ENCODE measurements around the gene LCE2C.
"Not testable (repeated sequence)": the region's sequence is repeated elsewhere in the genome, so short reads cannot be mapped to it uniquely, and the experiment has no call there.

LCE2C gene, protein sequence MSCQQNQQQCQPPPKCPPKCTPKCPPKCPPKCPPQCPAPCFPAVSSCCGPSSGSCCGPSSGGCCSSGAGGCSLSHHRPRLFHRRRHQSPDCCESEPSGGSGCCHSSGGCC

DNA sequence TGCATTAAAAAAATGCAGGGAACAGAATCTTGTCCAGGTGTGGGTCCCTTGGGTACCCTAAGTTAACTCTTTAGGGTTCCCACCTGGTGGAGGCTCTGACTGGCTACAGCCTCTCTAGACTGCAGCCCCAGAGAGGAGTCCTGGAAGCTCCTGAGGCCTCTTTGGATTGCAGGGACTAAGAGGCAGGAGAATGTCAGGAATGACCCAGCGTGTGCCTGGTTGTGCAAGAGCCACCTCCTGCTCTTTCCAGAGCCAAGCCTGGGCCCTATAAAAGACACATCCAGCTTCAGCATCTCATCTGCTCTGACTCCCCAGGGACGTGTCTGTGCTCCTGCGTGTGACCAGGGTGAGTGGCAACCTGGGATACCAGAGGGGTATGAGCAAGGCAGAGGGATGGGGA is at the start of gene LCE2C:
LCE2C (plus strand) TSS at position 297 of the 400 bp plus-strand sequence. CDS start 737 bp downstream, outside the sequence.
- H3K9me3 ChIP-seq (ENCODE audit: insufficient read depth, low read depth, low read length) = peaks cover 56% of the 10 kb centered on the region
- H3K4me3 ChIP-seq (ENCODE audit: low read length); H3K4me1 ChIP-seq (ENCODE audit: insufficient read depth, low read length); H3K9ac ChIP-seq (ENCODE audit: low read depth, low read length); H3K27me3 ChIP-seq (ENCODE audit: insufficient read depth, low read length); H3K27ac ChIP-seq (ENCODE audit: low read length); H3K36me3 ChIP-seq (ENCODE audit: insufficient read depth, low read depth, low read length): not testable (repeated sequence)

DNA sequence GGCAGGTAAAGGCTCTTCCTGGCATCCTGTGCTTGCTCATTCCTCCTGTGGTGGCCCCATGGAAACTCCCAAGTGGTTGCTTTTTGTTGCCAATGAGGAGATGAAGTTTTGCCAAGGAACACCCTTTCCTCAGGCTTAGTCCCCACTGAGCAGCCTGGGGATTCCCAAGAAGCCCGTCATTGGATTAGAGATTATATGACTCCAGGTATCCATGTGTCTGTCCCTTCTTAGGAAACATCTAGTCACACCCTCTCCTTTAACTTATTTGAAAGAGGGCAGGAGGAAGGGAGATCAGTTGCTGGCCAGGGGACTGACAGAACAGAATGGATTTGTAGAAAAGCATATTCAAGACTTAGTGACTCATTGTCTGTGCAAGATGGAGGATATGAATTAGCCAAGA is 48.3 kb upstream of the LCE2C start:
- H3K9me3 ChIP-seq (ENCODE audit: insufficient read depth, low read depth, low read length) = peaks cover 89% of the 10 kb centered on the region
- no peak overlapping the region for H3K4me3 ChIP-seq (ENCODE audit: low read length)
- H3K27me3 ChIP-seq (ENCODE audit: insufficient read depth, low read length) = peaks cover 10% of the 10 kb centered on the region
- no peak overlapping the region for H3K9ac ChIP-seq (ENCODE audit: low read depth, low read length)
- no peaks in the 10 kb centered on the region for H3K4me1 ChIP-seq (ENCODE audit: insufficient read depth, low read length)
- H3K27ac ChIP-seq (ENCODE audit: low read length) = no peak overlapping the region
- no peaks in the 10 kb centered on the region for H3K36me3 ChIP-seq (ENCODE audit: insufficient read depth, low read depth, low read length)

DNA sequence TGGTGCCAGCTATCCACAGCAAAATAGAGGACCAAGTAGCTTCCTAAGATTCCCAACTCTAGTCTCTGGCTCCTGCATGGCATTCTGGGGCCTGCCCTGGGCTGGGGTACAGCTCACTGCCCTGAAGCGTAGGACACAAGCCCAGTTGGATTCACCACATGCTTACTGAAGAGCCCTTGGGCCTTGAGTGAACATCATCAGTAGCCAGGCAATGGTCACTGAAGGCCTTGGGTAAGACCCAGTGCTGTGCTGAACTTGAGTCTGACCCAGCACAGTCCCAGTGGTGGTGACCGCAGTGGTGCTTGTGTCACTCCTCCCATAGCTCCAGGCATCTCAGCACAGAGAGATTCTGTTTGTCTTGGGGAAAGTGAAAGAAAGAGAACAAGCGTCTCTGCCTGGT is 44.5 kb upstream of the LCE2C start:
- Histone ChIP-seq H3K36me3 (ENCODE audit: insufficient read depth, low read depth, low read length) (no peaks in the 10 kb centered on the region), H3K27me3 (ENCODE audit: insufficient read depth, low read length) (no peaks in the 10 kb centered on the region), H3K9me3 (ENCODE audit: insufficient read depth, low read depth, low read length) (peaks cover 77% of the 10 kb centered on the region), H3K4me1 (ENCODE audit: insufficient read depth, low read length) (no peaks in the 10 kb centered on the region), H3K9ac (ENCODE audit: low read depth, low read length) (no peak overlapping the region), H3K4me3 (ENCODE audit: low read length) (no peak overlapping the region), H3K27ac (ENCODE audit: low read length) (no peak overlapping the region)

GRCh38 chr1:152640351-152640750 is 34.7 kb upstream of the LCE2C start:
- H3K4me3 ChIP-seq (ENCODE audit: low read length) = no peak overlapping the region
- no peaks in the 10 kb centered on the region for H3K4me1 ChIP-seq (ENCODE audit: insufficient read depth, low read length)
- H3K36me3 ChIP-seq (ENCODE audit: insufficient read depth, low read depth, low read length) = no peaks in the 10 kb centered on the region
- H3K27ac ChIP-seq (ENCODE audit: low read length) = no peak overlapping the region
- H3K9ac ChIP-seq (ENCODE audit: low read depth, low read length) = no peak overlapping the region
- H3K27me3 ChIP-seq (ENCODE audit: insufficient read depth, low read length) = no peaks in the 10 kb centered on the region
- peaks cover 64% of the 10 kb centered on the region for H3K9me3 ChIP-seq (ENCODE audit: insufficient read depth, low read depth, low read length)

GRCh38 chr1:152643945-152644344 is 31.1 kb upstream of the LCE2C start:
- H3K4me1 ChIP-seq (ENCODE audit: insufficient read depth, low read length) = no peaks in the 10 kb centered on the region
- no peak overlapping the region for H3K27ac ChIP-seq (ENCODE audit: low read length)
- H3K36me3 ChIP-seq (ENCODE audit: insufficient read depth, low read depth, low read length) = no peaks in the 10 kb centered on the region
- peaks cover 63% of the 10 kb centered on the region for H3K9me3 ChIP-seq (ENCODE audit: insufficient read depth, low read depth, low read length)
- no peak overlapping the region for H3K9ac ChIP-seq (ENCODE audit: low read depth, low read length)
- H3K4me3 ChIP-seq (ENCODE audit: low read length) = no peak overlapping the region
- H3K27me3 ChIP-seq (ENCODE audit: insufficient read depth, low read length) = no peaks in the 10 kb centered on the region

GRCh38 chr1:152645146-152645545 is 29.9 kb upstream of the LCE2C start:
- Histone ChIP-seq H3K27ac (ENCODE audit: low read length) (no peak overlapping the region), H3K4me1 (ENCODE audit: insufficient read depth, low read length) (no peaks in the 10 kb centered on the region), H3K4me3 (ENCODE audit: low read length) (no peak overlapping the region), H3K27me3 (ENCODE audit: insufficient read depth, low read length) (no peaks in the 10 kb centered on the region), H3K9me3 (ENCODE audit: insufficient read depth, low read depth, low read length) (peaks cover 62% of the 10 kb centered on the region), H3K9ac (ENCODE audit: low read depth, low read length) (no peak overlapping the region), H3K36me3 (ENCODE audit: insufficient read depth, low read depth, low read length) (no peaks in the 10 kb centered on the region)

- Histone ChIP-seq H3K4me1 (ENCODE audit: insufficient read depth, low read length) (no peaks in the 10 kb centered on the region), H3K4me3 (ENCODE audit: low read length) (no peak overlapping the region), H3K9me3 (ENCODE audit: insufficient read depth, low read depth, low read length) (peaks cover 64% of the 10 kb centered on the region), H3K36me3 (ENCODE audit: insufficient read depth, low read depth, low read length) (no peaks in the 10 kb centered on the region), H3K27me3 (ENCODE audit: insufficient read depth, low read length) (no peaks in the 10 kb centered on the region), H3K27ac (ENCODE audit: low read length) (no peak overlapping the region), H3K9ac (ENCODE audit: low read depth, low read length) (no peak overlapping the region)
These were observed 28.4 kb upstream of the LCE2C start for GRCh38 chr1:152646656-152647055.

- Histone ChIP-seq H3K4me3 (ENCODE audit: low read length) (no peak overlapping the region), H3K27me3 (ENCODE audit: insufficient read depth, low read length) (no peaks in the 10 kb centered on the region), H3K9ac (ENCODE audit: low read depth, low read length) (no peak overlapping the region), H3K27ac (ENCODE audit: low read length) (no peak overlapping the region), H3K4me1 (ENCODE audit: insufficient read depth, low read length) (no peaks in the 10 kb centered on the region), H3K9me3 (ENCODE audit: insufficient read depth, low read depth, low read length) (peaks cover 30% of the 10 kb centered on the region), H3K36me3 (ENCODE audit: insufficient read depth, low read depth, low read length) (no peaks in the 10 kb centered on the region)
These were observed 21.0 kb upstream of the LCE2C start for GRCh38 chr1:152654110-152654509.

GRCh38 chr1:152656459-152656858 is 18.6 kb upstream of the LCE2C start:
- Histone ChIP-seq H3K9ac (ENCODE audit: low read depth, low read length) (no peak overlapping the region), H3K27ac (ENCODE audit: low read length) (no peak overlapping the region), H3K36me3 (ENCODE audit: insufficient read depth, low read depth, low read length) (no peaks in the 10 kb centered on the region), H3K4me1 (ENCODE audit: insufficient read depth, low read length) (no peaks in the 10 kb centered on the region), H3K27me3 (ENCODE audit: insufficient read depth, low read length) (no peaks in the 10 kb centered on the region), H3K9me3 (ENCODE audit: insufficient read depth, low read depth, low read length) (peaks cover 36% of the 10 kb centered on the region), H3K4me3 (ENCODE audit: low read length) (no peak overlapping the region)

- Histone ChIP-seq H3K27me3 (ENCODE audit: insufficient read depth, low read length) (no peaks in the 10 kb centered on the region), H3K27ac (ENCODE audit: low read length) (no peak overlapping the region), H3K36me3 (ENCODE audit: insufficient read depth, low read depth, low read length) (no peaks in the 10 kb centered on the region), H3K9me3 (ENCODE audit: insufficient read depth, low read depth, low read length) (peaks cover 34% of the 10 kb centered on the region), H3K9ac (ENCODE audit: low read depth, low read length) (no peak overlapping the region), H3K4me3 (ENCODE audit: low read length) (no peak overlapping the region), H3K4me1 (ENCODE audit: insufficient read depth, low read length) (no peaks in the 10 kb centered on the region)
These were observed 17.4 kb upstream of the LCE2C start for GRCh38 chr1:152657677-152658076.

GRCh38 chr1:152658649-152659048 is 16.4 kb upstream of the LCE2C start:
- no peaks in the 10 kb centered on the region for H3K36me3 ChIP-seq (ENCODE audit: insufficient read depth, low read depth, low read length)
- H3K4me3 ChIP-seq (ENCODE audit: low read length) = no peak overlapping the region
- H3K27me3 ChIP-seq (ENCODE audit: insufficient read depth, low read length) = no peaks in the 10 kb centered on the region
- H3K4me1 ChIP-seq (ENCODE audit: insufficient read depth, low read length) = no peaks in the 10 kb centered on the region
- H3K9me3 ChIP-seq (ENCODE audit: insufficient read depth, low read depth, low read length) = peaks cover 40% of the 10 kb centered on the region
- no peak overlapping the region for H3K9ac ChIP-seq (ENCODE audit: low read depth, low read length)
- no peak overlapping the region for H3K27ac ChIP-seq (ENCODE audit: low read length)

DNA sequence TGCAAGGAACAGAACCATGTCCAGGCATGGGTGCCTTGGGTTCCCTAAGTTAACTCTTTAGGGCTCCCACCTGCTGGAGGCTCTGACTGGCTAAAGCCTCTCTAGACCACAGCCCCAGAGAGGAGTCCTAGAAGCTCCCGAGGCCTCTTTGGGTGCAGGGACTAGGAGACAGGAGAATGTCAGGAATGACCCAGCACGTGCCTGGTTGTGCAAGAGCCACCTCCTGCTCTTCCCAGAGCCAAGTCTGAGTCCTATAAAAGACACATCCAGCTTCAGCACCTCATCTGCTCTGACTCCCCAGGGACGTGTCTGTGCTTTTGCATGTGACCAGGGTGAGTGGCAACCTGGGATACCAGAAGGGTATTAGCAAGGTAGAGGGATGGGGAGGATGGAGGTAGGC is 12.0 kb upstream of the LCE2C start, which contains the start of gene LCE2D:
LCE2D (plus strand) TSS at position 283 of the 400 bp plus-strand sequence. CDS start 726 bp downstream, outside the sequence.
- Histone ChIP-seq H3K4me3 (ENCODE audit: low read length) (no peak within 1 kb of the TSS), H3K9ac (ENCODE audit: low read depth, low read length) (no peak within 1 kb of the TSS), H3K36me3 (ENCODE audit: insufficient read depth, low read depth, low read length) (no peaks in the 10 kb centered on the region), H3K4me1 (ENCODE audit: insufficient read depth, low read length) (no peaks in the 10 kb centered on the region), H3K9me3 (ENCODE audit: insufficient read depth, low read depth, low read length) (peaks cover 46% of the 10 kb centered on the region), H3K27me3 (ENCODE audit: insufficient read depth, low read length) (no peaks in the 10 kb centered on the region), H3K27ac (ENCODE audit: low read length) (no peak within 1 kb of the TSS)
